GM08714 (cell line): ENCODE measurements around the gene FAM174B.

Experiments used
- H3K4me3 ChIP-seq: fragments of 200-500 bp; sonication (Bioruptor generic); 2 replicates; pipeline ENCODE4 v1.5.1; 2014; ENCODE audit warnings: mild to moderate bottlenecking, low read length, inconsistent platforms
- ZNF274 ChIP-seq: IDR thresholded peaks from 2 replicates; pipeline ENCODE4 v1.6.1; 2012; ENCODE audit warnings: mild to moderate bottlenecking, low read depth, low read length

FAM174B gene

GRCh38 chr15:92597548-92597947 is 58.0 kb downstream of the FAM174B start:
- TF ChIP-seq ZNF274: no peak

DNA sequence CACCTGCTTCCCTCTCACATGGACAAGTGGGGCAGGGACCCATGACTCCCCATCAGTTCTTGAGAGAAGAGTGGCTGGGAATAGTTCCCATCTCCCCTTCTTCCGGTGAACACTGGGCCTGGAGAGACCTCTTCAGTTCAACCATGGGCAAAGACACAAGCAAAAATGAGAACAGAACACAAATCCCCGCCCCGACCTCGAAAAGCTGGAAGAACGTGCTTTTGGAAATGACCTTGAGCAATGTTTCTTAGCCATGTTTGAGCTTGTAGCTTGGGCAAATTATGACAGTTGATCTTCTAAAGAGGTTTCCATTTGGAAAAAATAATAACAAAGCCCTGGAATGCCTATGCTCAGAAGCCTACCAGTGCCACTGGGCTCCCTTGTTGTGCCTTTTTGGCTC is 59.0 kb downstream of the FAM174B start:
- TF ChIP-seq ZNF274: no peak
- H3K4me3 ChIP-seq: no peak overlapping the region

More at GRCh38 chr15:92597548-92597947, 58.0 kb downstream of the FAM174B start:
- no peak overlapping the region for H3K4me3 ChIP-seq

DNA sequence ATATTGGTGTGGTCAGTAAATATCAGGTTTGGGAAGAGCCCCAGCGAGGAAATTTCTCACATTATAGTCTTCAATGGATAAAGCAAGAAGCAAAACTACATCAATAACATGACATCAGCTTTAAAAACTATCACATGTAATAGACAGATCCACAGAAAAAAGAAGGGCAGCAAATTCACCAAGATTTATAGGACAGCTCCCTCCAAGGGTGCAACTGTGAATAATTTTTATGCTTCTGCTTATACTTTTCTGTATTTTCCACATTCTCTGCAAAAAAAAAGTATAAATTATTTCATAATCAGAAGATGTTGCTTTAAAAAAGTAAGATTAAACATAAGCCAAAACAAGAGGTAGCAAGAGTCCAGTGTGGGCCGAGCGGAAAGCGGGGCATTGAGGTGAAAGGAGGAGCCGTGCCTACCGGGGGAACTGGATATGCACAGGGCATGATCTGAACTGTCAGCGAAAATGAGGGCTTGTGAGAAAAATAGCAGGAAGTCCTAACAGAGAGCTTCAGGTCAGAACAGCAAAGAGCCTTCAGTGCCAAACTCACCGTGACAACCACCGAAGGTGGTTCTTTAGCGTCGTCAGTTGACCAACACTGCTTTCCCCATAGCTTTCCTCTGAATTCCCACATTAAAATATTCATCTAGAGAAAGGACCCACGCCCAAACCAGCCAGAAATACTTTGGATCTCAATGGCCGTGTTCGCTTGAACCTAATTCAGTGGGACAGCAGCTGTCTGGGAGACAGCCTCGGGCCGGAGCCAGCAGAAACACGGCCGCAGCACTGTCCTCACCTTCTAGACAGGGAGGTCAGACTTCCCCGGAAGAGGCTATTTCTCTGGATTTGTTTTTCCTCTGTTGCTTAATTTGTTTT is 59.8 kb downstream of the FAM174B start:
- TF ChIP-seq ZNF274: no peak
- no peak overlapping the region for H3K4me3 ChIP-seq

DNA sequence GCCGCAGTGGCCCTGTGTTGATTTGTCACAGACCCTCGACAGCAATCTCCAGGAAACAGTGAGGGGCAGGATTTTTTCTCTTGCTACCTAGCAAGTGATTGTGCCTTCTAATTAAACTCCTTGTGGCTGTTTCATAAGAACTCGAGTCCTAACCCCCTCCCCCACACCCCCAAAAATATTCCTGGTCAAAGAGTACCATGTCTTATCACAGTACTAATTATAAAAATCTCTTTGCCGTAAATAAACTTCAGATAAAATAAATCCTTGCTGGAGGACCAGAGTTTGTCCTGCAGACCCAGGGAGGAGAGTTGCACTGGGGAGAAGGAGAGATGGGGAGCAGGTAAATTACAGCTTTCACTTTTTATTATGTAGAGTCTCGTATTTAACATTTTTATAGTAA is 64.3 kb downstream of the FAM174B start:
- no peak for TF ChIP-seq ZNF274
- no peak overlapping the region for H3K4me3 ChIP-seq

DNA sequence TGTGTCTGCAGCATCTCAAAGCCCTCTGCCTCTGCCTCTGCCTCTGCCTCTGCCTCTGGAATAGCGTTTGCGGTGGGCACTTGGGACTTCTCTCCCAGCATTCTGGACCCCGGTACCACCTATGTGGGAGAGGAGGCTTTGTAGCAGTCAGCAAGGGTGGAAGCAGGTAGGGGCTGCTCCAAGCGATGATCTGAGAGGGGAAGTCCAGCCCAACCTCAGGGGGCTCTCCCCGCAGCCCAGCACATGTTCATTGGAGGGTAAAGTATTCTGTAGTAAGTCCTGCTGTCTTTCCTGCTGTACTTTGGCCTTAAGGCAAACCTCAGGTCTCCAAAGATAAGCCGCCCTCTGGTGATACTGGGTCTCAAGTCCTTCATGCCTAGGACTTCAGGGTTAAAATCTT is 68.6 kb downstream of the FAM174B start:
- no peak for TF ChIP-seq ZNF274
- no peak overlapping the region for H3K4me3 ChIP-seq

GRCh38 chr15:92586383-92586942 is 69.1 kb downstream of the FAM174B start:
- no peak overlapping the region for H3K4me3 ChIP-seq
- no peak for TF ChIP-seq ZNF274

DNA sequence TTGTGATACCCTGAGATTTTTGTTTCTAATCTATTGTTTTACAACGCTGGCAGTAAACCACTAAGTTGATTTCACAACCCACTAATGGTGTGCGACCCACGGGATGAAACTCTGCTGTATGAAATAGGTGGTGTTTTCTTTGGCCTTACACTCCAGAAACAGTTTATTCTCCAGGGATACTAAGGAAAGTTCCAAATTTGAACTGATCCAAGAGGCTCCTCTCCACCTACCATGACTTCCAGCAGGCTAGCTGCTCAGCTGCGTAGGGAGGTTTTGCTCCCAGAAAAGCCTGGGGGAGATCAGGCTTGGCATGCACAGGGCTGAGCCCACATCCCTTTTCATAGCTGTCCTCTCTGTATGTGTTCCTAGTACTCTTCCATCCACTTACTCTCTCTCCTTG is 71.5 kb downstream of the FAM174B start:
- H3K4me3 ChIP-seq: no peak overlapping the region
- TF ChIP-seq ZNF274: no peak

DNA sequence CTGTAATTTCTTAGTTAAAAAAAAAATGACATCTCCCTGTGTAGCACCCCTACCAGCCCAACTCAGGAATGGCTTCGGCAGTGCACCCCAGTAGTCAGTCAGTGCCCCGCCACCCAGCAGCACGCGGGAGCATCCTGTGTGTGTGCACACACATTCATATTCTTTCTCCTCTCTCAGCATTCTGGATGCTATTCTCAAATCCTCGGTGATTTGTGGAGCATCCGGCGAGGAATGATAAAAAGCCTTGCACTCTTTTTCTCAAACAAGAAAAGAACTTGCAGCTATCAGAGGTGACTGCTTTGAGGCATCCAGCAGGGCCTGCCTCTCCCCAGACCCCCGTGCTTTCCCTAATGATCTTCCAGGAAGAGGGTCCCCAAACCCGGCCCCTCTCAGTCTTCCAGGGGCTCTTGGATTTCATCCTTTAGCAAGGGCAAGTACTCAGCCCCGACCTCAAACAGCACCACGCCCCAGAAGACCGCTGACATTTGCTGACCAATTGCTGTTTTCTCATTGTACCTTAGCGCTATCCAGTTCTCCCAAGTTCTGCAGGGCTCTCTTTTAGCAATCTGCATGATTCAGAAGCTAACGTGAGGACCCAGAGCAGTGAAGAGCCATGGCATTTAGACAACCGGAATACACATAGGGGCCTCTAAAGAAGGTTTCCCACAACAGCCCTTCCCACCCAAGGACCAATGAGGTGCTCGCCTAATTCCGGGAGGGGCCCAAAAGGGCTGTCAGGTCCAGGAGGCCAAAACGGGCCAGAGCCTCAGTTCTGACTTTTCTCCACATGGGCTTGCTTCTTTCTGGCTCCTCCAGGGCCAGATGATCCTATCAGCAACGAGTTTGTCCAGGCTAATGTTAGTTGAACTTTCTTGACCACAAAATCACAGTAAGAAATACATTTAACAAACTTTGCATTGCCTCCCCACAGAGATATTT is 72.2 kb downstream of the FAM174B start:
- TF ChIP-seq ZNF274: no peak
- no peak overlapping the region for H3K4me3 ChIP-seq

DNA sequence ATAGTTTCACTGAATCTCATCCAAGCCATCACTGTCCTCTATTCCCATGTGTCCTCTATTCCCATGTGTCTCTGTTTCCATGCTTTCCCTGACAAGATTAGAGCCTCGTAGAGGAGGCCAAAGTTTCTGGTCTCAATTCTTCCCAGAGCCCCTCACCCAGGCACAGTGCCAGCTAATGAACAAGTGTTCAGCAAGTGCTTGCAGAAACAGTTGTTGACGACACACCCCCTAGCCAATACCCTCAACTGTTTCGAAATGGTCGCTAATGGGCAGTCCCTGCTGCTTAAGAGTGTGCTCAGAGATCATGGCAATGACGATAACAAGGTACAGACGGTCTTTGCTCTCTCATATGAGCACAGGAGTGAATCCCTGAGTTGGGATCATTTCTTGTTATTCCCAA is 73.4 kb downstream of the FAM174B start:
- no peak for TF ChIP-seq ZNF274
- H3K4me3 ChIP-seq: no peak overlapping the region

GRCh38 chr15:92580933-92581445 is 74.6 kb downstream of the FAM174B start:
- TF ChIP-seq ZNF274: no peak
- no peak overlapping the region for H3K4me3 ChIP-seq

DNA sequence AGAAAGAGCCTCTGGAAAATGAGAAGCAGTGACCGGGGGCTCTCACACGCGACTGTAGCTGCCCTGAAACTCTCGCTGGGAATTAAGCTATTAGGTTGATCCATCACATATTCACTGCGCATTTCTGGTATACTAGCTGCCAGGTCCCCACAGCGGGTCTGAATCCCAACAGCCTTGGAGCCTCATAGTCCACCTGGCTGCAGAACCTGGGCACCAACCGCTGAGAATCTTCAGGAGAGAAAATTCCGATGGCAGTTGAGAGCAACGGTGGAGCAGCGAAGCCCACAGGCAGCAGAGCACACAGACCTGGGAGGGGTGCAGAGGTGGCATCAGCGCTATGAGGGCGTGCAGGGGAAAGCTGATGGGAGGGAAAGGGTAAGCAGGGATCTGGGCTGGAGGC is 75.1 kb downstream of the FAM174B start:
- no peak overlapping the region for H3K4me3 ChIP-seq
- no peak for TF ChIP-seq ZNF274

- no peak overlapping the region for H3K4me3 ChIP-seq
- TF ChIP-seq ZNF274: no peak
Measured at GRCh38 chr15:92579931-92580470, 75.6 kb downstream of the FAM174B start.

DNA sequence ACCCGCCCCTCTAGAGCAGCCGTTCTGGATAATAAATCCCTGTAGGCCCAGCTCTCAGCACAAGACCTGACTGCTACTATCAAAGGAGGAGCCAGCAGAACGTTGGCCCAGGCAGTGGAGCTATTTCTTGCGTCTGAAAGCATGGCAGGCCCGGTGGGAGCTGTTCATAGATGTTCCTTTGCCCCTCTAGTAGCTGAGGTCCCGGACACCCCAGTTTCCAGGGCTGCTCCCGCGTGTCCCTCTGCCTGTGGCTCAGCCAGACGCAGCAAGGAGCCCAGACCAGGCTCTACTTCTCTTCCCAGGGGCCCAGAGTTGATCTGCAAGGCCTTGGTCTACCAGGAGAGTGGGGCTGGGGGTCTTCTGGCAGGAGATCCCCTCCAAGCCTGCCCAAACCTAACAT is 76.1 kb downstream of the FAM174B start:
- H3K4me3 ChIP-seq: no peak overlapping the region
- TF ChIP-seq ZNF274: no peak
